ENCODE measurements around the gene MED25.

The MED25 gene

GRCh38 chr19:49861541-49862378 lies 43.7 kb downstream of the MED25 start:
- Histone ChIP-seq H3K27ac (no peak overlapping the region), H3K4me1 (ENCODE audit: control insufficient read depth in 1 of 2, insufficient read depth in 1 of 2, low read depth in 1 of 2, low read length in 1 of 2) (peaks cover 21 to 25% of the 10 kb centered on the region in 2 experiments), H3K36me3 (peaks cover 80% of the 10 kb centered on the region), H3K9me3 (no peaks in the 10 kb centered on the region), H3K27me3 (no peaks in the 10 kb centered on the region), H3K4me3 (ENCODE audit: low read depth in 1 of 2, low read length in 1 of 2) (no peak overlapping the region)
- no peak for TF ChIP-seq CTCF (IDR thresholded peaks at IDR 0.05)

GRCh38 chr19:49862391-49863253 lies 44.5 kb downstream of the MED25 start:
- Histone ChIP-seq H3K4me1 (ENCODE audit: control insufficient read depth in 1 of 2, insufficient read depth in 1 of 2, low read depth in 1 of 2, low read length in 1 of 2) (peaks cover 26 to 27% of the 10 kb centered on the region in 2 experiments), H3K27ac (no peak overlapping the region), H3K27me3 (no peaks in the 10 kb centered on the region), H3K4me3 (ENCODE audit: low read depth in 1 of 2, low read length in 1 of 2) (no peak overlapping the region), H3K36me3 (peaks cover 72% of the 10 kb centered on the region), H3K9me3 (no peaks in the 10 kb centered on the region)
- no peak for TF ChIP-seq CTCF (IDR thresholded peaks at IDR 0.05)

GRCh38 chr19:49863254-49863934 lies 45.3 kb downstream of the MED25 start:
- Histone ChIP-seq H3K4me1 (ENCODE audit: control insufficient read depth in 1 of 2, insufficient read depth in 1 of 2, low read depth in 1 of 2, low read length in 1 of 2) (peaks cover 31 to 33% of the 10 kb centered on the region in 2 experiments), H3K4me3 (ENCODE audit: low read depth in 1 of 2, low read length in 1 of 2) (no peak overlapping the region), H3K9me3 (no peaks in the 10 kb centered on the region), H3K27ac (no peak overlapping the region), H3K36me3 (peaks cover 64% of the 10 kb centered on the region), H3K27me3 (no peaks in the 10 kb centered on the region)
- no peak for TF ChIP-seq CTCF (IDR thresholded peaks at IDR 0.05)

- peaks cover 59% of the 10 kb centered on the region for H3K36me3 ChIP-seq
- peaks cover 37 to 39% of the 10 kb centered on the region in 2 experiments for H3K4me1 ChIP-seq (ENCODE audit: control insufficient read depth in 1 of 2, insufficient read depth in 1 of 2, low read depth in 1 of 2, low read length in 1 of 2)
- no peak overlapping the region for H3K4me3 ChIP-seq (ENCODE audit: low read depth in 1 of 2, low read length in 1 of 2)
- TF ChIP-seq CTCF (IDR thresholded peaks at IDR 0.05): no peak
- no peaks in the 10 kb centered on the region for H3K9me3 ChIP-seq
- no peaks in the 10 kb centered on the region for H3K27me3 ChIP-seq
- no peak overlapping the region for H3K27ac ChIP-seq
Observed at GRCh38 chr19:49863935-49864320, 45.8 kb downstream of the MED25 start.

GRCh38 chr19:49864890-49865289 lies 46.8 kb downstream of the MED25 start:
- Histone ChIP-seq H3K36me3 (peaks cover 49% of the 10 kb centered on the region), H3K9me3 (no peaks in the 10 kb centered on the region), H3K4me3 (ENCODE audit: low read depth in 1 of 2, low read length in 1 of 2) (no peak overlapping the region), H3K4me1 (ENCODE audit: control insufficient read depth in 1 of 2, insufficient read depth in 1 of 2, low read depth in 1 of 2, low read length in 1 of 2) (peaks cover 42% of the 10 kb centered on the region in 2 experiments), H3K27me3 (no peaks in the 10 kb centered on the region), H3K27ac (peak overlapping the region; percentile 45)
- no peak for TF ChIP-seq CTCF (IDR thresholded peaks at IDR 0.05)
